ENCODE measurements around the gene ZNF107. TPM values are rescaled to one million over a fixed set of nuclear protein-coding genes. Genes with fewer than 3 reads are reported as not detected.

ZNF107 gene
- total RNA-seq = 10 to 100 TPM in 2 of 3 donors, 1 to 10 TPM in 1; 3.7 to 72.7 (median 33.1) TPM

DNA sequence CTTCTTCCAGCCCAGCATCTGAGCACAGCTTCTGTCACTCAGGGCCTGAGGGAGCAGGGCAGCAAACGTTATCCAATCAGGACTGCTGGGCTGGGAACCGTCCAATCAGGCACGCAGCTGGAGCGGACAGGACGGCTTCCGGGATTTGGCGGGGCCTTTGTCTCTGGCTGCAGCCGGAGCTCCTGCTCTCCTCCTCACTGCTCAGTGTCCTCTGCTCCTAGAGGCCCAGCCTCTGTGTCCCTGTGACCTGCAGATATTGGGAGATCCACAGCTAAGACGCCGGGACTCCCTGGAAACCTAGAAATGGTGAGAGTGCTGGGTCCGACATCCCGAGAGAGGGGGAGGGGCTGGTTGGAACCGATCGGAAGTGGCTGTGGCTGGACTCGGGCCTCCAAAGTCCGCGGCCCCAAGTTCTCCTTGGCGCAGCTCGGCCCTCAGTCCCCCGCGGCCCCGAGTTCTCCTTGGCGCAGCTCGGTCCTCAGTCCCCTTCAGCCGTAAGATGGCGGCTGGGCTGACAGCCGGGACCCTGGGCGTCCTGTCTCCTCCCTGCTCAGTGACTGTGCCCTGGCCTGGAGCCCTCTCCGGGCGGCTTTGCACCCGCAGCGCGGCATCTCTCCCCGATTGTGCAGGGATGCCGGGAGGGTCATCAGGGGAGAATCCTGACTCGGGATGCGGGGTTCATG is at the start of gene ZNF107:
ZNF107 (plus strand) TSS at position 154 of the 683 bp plus-strand sequence; CDS start at position 304, 150 bp downstream.
- Histone ChIP-seq H3K4me3 (peak within 1 kb of the TSS; percentile 68 to 84 (median 77)), H3K36me3 (no peaks in the 10 kb centered on the region), H3K9me3 (no peaks in the 10 kb centered on the region), H3K27me3 (no peaks in the 10 kb centered on the region), H3K4me1 (no peaks in the 10 kb centered on the region), H3K27ac (peak within 1 kb of the TSS; percentile 86 to 90)
- TF ChIP-seq POLR2A (IDR thresholded peaks at IDR 0.05) (peak; percentile 63), POLR2AphosphoS5 (IDR thresholded peaks at IDR 0.05) (peak; percentile 35 to 78 (median 58))
- TF ChIP-seq, protein P1, sequence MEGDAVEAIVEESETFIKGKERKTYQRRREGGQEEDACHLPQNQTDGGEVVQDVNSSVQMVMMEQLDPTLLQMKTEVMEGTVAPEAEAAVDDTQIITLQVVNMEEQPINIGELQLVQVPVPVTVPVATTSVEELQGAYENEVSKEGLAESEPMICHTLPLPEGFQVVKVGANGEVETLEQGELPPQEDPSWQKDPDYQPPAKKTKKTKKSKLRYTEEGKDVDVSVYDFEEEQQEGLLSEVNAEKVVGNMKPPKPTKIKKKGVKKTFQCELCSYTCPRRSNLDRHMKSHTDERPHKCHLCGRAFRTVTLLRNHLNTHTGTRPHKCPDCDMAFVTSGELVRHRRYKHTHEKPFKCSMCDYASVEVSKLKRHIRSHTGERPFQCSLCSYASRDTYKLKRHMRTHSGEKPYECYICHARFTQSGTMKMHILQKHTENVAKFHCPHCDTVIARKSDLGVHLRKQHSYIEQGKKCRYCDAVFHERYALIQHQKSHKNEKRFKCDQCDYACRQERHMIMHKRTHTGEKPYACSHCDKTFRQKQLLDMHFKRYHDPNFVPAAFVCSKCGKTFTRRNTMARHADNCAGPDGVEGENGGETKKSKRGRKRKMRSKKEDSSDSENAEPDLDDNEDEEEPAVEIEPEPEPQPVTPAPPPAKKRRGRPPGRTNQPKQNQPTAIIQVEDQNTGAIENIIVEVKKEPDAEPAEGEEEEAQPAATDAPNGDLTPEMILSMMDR (IDR thresholded peaks at IDR 0.05) = no peak
- DNase-seq (ENCODE audit: low spot score in 2 of 2) = peak; percentile 94 to 95
- intact Hi-C loops (cut with DNase I; ENCODE audit: low total_unique reads) = no loop called here

DNA sequence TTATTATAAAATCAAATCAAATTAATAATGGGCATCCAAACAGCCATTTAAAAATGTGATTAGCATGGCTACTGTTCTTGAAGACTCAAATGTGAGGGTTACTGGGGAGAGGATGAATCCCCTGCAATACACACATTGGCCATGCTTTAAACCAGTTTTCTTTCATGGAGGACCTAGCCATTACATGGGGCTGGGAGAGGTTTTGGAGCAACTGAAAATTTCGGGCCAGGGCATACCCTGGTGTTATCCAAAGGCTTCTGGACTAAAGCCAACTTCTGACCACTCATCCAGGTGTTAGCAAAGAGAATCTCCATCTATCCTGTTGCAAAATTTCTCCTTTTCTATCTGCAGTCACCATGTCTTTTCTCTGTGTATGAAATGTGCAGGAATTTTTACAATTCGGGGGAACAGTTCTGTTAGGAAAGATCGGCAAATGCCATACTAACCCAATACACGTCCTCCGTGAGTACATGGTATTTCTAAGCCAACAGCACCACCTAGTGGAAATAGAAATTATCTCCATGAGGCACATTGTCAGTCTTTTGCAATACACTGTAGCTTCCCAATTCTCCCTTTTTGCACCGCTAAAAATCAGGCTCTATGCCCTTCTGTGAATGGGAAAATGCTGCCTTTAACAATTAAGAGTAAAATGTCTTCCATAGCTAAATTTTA is 47.0 kb upstream of the ZNF107 start:
- Histone ChIP-seq H3K4me1 (no peaks in the 10 kb centered on the region), H3K4me3 (no peak overlapping the region), H3K9me3 (peaks cover 27 to 30% of the 10 kb centered on the region in 2 donors), H3K27ac (no peak overlapping the region), H3K27me3 (no peaks in the 10 kb centered on the region), H3K36me3 (no peaks in the 10 kb centered on the region)
- intact Hi-C loops (cut with DNase I; ENCODE audit: low total_unique reads) = no loop called here
- DNase-seq (ENCODE audit: low spot score in 2 of 2) = no peak
- no peak for TF ChIP-seq POLR2AphosphoS5 (IDR thresholded peaks at IDR 0.05)
- TF ChIP-seq, protein P1 (IDR thresholded peaks at IDR 0.05) = peak; percentile 25 to 57 (median 54)

DNA sequence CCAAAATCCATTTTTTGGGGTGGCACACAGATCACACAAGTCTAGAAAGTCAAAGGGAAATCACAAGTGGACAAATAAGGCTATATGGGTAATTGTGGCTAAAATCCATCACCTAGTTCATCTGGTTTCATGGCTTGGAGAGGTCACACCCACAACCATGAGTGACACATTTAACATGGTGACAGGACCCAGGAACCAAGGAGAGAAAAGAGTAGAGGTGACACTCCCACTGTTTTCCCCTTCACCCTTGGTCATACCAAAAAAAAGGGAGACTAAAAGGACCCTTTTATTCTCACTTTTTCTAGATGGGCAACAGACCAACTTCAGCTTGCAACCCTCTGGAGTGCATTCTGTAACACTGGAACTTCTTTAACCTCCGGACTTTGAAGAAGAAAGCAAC is 46.2 kb upstream of the ZNF107 start:
- no peak overlapping the region for H3K27ac ChIP-seq
- intact Hi-C loops (cut with DNase I; ENCODE audit: low total_unique reads) = no loop called here
- TF ChIP-seq POLR2A (IDR thresholded peaks at IDR 0.05) (no peak), POLR2AphosphoS5 (IDR thresholded peaks at IDR 0.05) (no peak)
- TF ChIP-seq, protein P1 (IDR thresholded peaks at IDR 0.05) = no peak

DNA sequence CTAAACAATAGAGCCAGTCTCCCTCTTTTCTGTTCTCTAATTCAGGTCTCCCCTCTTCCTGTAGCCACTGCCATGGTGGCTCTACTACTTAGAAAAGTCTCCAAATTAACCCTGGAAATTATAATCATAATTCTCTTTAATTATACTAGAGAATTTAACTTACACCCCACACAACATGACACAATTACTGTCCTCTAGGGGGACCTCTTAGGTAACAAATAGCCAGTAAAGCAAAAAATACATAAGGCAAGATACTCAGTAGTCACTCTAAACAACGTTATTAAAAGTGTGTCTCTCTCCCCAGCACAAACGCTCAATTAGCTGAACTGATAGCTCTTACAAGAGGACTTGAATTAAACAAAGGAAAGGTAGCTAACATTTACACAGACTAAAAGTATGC is 44.3 kb upstream of the ZNF107 start:
- Histone ChIP-seq H3K4me3 (no peak overlapping the region), H3K36me3 (no peaks in the 10 kb centered on the region), H3K4me1 (no peaks in the 10 kb centered on the region), H3K27me3 (no peaks in the 10 kb centered on the region), H3K9me3 (peaks cover 27 to 30% of the 10 kb centered on the region in 2 donors), H3K27ac (no peak overlapping the region)
- intact Hi-C loops (cut with DNase I; ENCODE audit: low total_unique reads) = no loop called here
- DNase-seq (ENCODE audit: low spot score in 2 of 2) = no peak
- TF ChIP-seq POLR2AphosphoS5 (IDR thresholded peaks at IDR 0.05) (no peak), POLR2A (IDR thresholded peaks at IDR 0.05) (no peak)
- TF ChIP-seq, protein P1 (IDR thresholded peaks at IDR 0.05) = no peak

More for the DNA sequence above, 46.2 kb upstream of the ZNF107 start:
- H3K4me1 ChIP-seq = no peaks in the 10 kb centered on the region
- H3K36me3 ChIP-seq = no peaks in the 10 kb centered on the region
- H3K4me3 ChIP-seq = no peak overlapping the region
- no peak for DNase-seq (ENCODE audit: low spot score in 2 of 2)
- H3K9me3 ChIP-seq = peaks cover 27 to 30% of the 10 kb centered on the region in 2 donors
- H3K27me3 ChIP-seq = no peaks in the 10 kb centered on the region
